ENCODE results near the gene NUP88. TPM values are rescaled to one million over a fixed set of nuclear protein-coding genes. Genes with fewer than 3 reads are reported as not detected.

The NUP88 gene
- total RNA-seq, 4 donors from 2014 or later, result 64.4 to 87.1 (median 75.6) TPM

DNA sequence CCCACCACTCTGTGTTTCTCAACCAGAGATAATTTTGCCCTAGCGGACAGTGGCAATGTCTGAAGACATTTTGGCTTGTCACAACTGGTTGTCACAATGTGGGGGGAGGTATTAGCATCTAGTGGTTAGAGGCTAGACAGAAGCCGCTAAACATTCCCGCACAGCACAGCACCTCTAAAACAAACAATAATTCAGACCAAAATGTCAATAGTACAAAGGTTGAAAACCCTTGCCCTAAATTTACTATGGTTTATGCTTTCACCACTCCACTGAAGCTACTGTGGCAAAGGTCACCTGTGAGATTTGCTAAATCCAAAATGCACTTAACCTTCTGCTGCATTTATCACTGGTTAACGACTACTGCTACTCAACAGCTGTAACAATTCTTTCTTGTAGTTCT lies 14.1 kb downstream of the NUP88 start:
- TF ChIP-seq, protein P1, sequence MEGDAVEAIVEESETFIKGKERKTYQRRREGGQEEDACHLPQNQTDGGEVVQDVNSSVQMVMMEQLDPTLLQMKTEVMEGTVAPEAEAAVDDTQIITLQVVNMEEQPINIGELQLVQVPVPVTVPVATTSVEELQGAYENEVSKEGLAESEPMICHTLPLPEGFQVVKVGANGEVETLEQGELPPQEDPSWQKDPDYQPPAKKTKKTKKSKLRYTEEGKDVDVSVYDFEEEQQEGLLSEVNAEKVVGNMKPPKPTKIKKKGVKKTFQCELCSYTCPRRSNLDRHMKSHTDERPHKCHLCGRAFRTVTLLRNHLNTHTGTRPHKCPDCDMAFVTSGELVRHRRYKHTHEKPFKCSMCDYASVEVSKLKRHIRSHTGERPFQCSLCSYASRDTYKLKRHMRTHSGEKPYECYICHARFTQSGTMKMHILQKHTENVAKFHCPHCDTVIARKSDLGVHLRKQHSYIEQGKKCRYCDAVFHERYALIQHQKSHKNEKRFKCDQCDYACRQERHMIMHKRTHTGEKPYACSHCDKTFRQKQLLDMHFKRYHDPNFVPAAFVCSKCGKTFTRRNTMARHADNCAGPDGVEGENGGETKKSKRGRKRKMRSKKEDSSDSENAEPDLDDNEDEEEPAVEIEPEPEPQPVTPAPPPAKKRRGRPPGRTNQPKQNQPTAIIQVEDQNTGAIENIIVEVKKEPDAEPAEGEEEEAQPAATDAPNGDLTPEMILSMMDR (IDR thresholded peaks at IDR 0.05), result no peak
- TF ChIP-seq EP300 (IDR thresholded peaks at IDR 0.05) (no peak), POLR2A (IDR thresholded peaks at IDR 0.05) (no peak), POLR2AphosphoS5 (IDR thresholded peaks at IDR 0.05) (no peak)
- no peak for DNase-seq (ENCODE audit: low spot score in 2 of 2)
- Histone ChIP-seq H3K27ac (no peak overlapping the region), H3K9me3 (no peaks in the 10 kb centered on the region), H3K4me3 (no peak overlapping the region), H3K27me3 (no peaks in the 10 kb centered on the region), H3K4me1 (no peaks in the 10 kb centered on the region), H3K36me3 (peaks cover 98% of the 10 kb centered on the region)
- 94% methylated on average over 4 of the region's 4 CpGs for WGBS

DNA sequence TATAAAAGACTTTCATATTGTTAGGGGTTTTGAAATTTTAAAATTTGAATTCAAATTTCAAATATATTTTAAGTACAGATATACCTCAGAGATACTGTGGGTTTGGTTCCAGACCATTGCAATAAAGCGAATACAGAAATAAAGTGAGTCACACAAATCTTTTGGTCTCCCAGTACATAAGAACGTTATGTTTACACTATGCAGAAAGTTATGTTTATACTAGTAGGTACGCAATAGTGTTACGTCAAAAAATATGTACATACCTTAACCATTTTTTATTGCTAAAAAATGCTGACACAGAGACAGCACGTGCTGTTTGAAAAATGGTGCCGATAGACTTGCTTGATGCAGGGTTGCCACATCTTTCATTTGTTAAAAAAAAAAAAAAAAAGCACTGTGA lies 19.7 kb downstream of the NUP88 start:
- no peaks in the 10 kb centered on the region for H3K9me3 ChIP-seq
- H3K4me3 ChIP-seq, result no peak overlapping the region
- TF ChIP-seq EP300 (IDR thresholded peaks at IDR 0.05) (no peak), POLR2A (IDR thresholded peaks at IDR 0.05) (no peak), POLR2AphosphoS5 (IDR thresholded peaks at IDR 0.05) (no peak)
- TF ChIP-seq, protein P1 (IDR thresholded peaks at IDR 0.05), result no peak
- peaks cover 95% of the 10 kb centered on the region for H3K36me3 ChIP-seq
- no peak overlapping the region for H3K27ac ChIP-seq
- H3K27me3 ChIP-seq, result no peaks in the 10 kb centered on the region
- 84% methylated on average over 6 of the region's 6 CpGs for WGBS
- H3K4me1 ChIP-seq, result no peaks in the 10 kb centered on the region
- no peak for DNase-seq (ENCODE audit: low spot score in 2 of 2)

DNA sequence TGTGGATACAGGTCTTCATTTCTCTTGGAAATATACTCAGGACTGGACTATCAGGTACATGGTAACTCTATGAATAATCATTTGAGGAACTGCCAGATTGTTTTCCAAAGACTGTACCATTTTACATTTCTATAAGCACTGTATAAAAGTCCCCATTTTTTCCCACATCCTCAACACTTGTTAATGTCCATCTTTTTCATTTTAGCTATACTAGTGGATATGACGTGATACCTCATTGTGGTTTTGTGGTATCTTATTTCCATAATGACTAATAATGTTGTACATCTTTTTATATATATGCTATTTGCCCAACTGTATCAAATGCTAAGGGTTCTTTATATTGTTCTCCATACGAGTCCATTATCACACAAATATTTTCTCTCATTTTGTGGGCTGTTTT lies 22.9 kb downstream of the NUP88 start:
- DNase-seq (ENCODE audit: low spot score in 2 of 2), result no peak
- no peaks in the 10 kb centered on the region for H3K4me1 ChIP-seq
- H3K27me3 ChIP-seq, result no peaks in the 10 kb centered on the region
- H3K27ac ChIP-seq, result no peak overlapping the region
- 96% methylated on average over 2 of the region's 2 CpGs for WGBS
- no peaks in the 10 kb centered on the region for H3K9me3 ChIP-seq
- peaks cover 94% of the 10 kb centered on the region for H3K36me3 ChIP-seq
- TF ChIP-seq EP300 (IDR thresholded peaks at IDR 0.05) (no peak), POLR2A (IDR thresholded peaks at IDR 0.05) (no peak), POLR2AphosphoS5 (IDR thresholded peaks at IDR 0.05) (no peak)
- TF ChIP-seq, protein P1 (IDR thresholded peaks at IDR 0.05), result no peak
- no peak overlapping the region for H3K4me3 ChIP-seq

DNA sequence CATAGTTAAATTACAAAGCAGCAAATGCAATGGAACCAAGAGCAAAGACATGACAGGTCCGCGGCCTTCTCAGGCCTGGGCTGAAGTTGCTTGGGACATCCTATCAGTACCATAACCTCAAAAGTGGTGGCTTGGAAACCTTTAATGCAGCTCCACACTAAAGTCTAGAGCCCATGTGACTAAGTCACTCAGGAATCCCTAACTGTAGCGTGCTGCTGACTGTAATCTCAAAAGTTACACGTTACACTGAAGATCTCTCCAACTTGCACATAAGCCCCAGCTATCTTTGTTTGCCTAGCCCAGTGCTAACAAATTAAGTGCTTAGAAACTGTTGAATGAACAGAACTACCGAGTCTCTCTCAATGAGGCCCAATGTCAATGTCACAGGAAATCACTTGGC lies 27.8 kb downstream of the NUP88 start:
- DNase-seq (ENCODE audit: low spot score in 2 of 2), result no peak

DNA sequence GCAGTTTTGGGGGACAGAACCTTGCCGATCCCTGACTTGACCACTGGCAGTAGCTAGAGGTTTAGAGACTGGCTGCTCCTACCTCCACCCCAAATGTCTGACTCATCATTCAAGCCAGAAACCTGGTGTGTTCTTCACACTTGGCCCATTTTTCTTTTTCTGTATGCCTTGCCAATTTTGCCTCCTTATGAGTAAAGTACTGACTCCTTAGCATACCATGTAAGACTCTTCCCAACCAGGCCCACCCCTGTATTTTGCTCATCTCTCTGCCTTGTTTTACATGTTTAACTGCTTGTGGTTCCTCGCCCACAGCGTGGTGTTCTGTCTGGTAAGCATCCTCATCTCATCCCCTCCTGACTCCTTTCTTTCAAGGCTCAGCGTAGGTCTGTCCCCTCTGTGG lies 37.9 kb downstream of the NUP88 start:
- DNase-seq (ENCODE audit: low spot score in 2 of 2), result no peak
- H3K27ac ChIP-seq, result no peak overlapping the region
- no peak overlapping the region for H3K4me3 ChIP-seq
- 92% methylated on average over 4 of the region's 4 CpGs for WGBS
- peaks cover 97% of the 10 kb centered on the region for H3K36me3 ChIP-seq
- no peaks in the 10 kb centered on the region for H3K4me1 ChIP-seq
- no peaks in the 10 kb centered on the region for H3K9me3 ChIP-seq
- H3K27me3 ChIP-seq, result no peaks in the 10 kb centered on the region
- no peak for TF ChIP-seq POLR2A (IDR thresholded peaks at IDR 0.05)

More for the DNA sequence above, 27.8 kb downstream of the NUP88 start:
- TF ChIP-seq EP300 (IDR thresholded peaks at IDR 0.05), result no peak
- TF ChIP-seq POLR2AphosphoS5 (IDR thresholded peaks at IDR 0.05), result no peak
- TF ChIP-seq POLR2A (IDR thresholded peaks at IDR 0.05), result no peak
- TF ChIP-seq, protein P1 (IDR thresholded peaks at IDR 0.05), result no peak
- H3K36me3 ChIP-seq, result peaks cover 95% of the 10 kb centered on the region
- 88% methylated on average over 5 of the region's 5 CpGs for WGBS
- H3K4me3 ChIP-seq, result no peak overlapping the region
- no peaks in the 10 kb centered on the region for H3K9me3 ChIP-seq
- H3K27me3 ChIP-seq, result no peaks in the 10 kb centered on the region
- no peak overlapping the region for H3K27ac ChIP-seq
- H3K4me1 ChIP-seq, result no peaks in the 10 kb centered on the region

DNA sequence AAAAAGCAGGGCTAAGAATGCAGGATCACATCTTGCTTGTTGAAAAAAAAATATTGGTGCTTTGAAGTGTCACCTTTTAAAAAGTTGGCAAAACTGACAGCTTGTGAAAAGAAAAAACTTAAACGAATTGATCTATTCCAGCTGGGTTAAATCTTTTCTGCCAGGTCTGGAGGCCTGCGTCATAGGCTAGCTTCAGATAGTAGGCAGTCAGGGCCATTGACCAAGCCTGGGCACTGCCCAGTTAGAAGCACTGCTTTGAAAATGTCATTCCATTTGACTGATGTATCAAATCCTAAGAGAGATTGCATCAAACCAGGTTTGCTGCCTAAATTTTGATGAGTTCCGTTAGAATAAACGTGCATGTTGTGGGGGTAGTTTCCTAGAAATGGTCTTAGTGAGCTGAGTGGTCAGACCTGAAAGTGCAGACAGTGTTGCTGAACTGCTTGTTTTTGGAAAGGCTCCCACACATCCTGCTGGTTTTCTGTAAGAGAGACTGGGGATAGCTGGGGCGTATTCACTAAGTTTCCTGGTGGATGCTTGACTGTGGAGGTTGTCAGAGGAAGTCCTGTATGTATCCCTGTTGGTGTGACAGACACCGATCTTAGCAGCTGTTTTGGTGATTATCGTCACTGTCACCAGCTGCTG lies 38.8 kb downstream of the NUP88 start:
- no peak for DNase-seq (ENCODE audit: low spot score in 2 of 2)
- no peak for TF ChIP-seq POLR2AphosphoS5 (IDR thresholded peaks at IDR 0.05)
- no peak for TF ChIP-seq EP300 (IDR thresholded peaks at IDR 0.05)
- TF ChIP-seq POLR2A (IDR thresholded peaks at IDR 0.05), result no peak
- H3K4me1 ChIP-seq, result no peaks in the 10 kb centered on the region
- no peak overlapping the region for H3K27ac ChIP-seq
- 67% methylated on average over 7 of the region's 7 CpGs for WGBS
- H3K27me3 ChIP-seq, result no peaks in the 10 kb centered on the region
- H3K9me3 ChIP-seq, result no peaks in the 10 kb centered on the region
- H3K4me3 ChIP-seq, result no peak overlapping the region
- H3K36me3 ChIP-seq, result peaks cover 98% of the 10 kb centered on the region
